Sigmoid colon (tissue), 4 donors: Measurements from ENCODE around the gene FAM162A.

Experiments
- CTCF ChIP-seq, 4 experiments: fragments of 450-650 bp in 3 of 4; fragments of 200-600 bp in 1 of 4; IDR thresholded peaks; one replicate each; pipeline ENCODE4 v1.5.1; 2016 to 2019; ENCODE audit warnings: antibody characterized with exemption in 4 of 4, mild to moderate bottlenecking in 3 of 4, moderate library complexity in 2 of 4
- EP300 ChIP-seq, 4 donors: sonication (generic); formaldehyde crosslinking; IDR thresholded peaks; one replicate each; pipeline ENCODE4 v1.6.1; 2017; ENCODE audit warnings: antibody characterized with exemption in 4 of 4
- POLR2A ChIP-seq, 2 donors: fragments of 450-650 bp; IDR thresholded peaks; one replicate each; pipeline ENCODE4 v1.6.1; 2016; ENCODE audit warnings: antibody characterized with exemption in 2 of 2, mild to moderate bottlenecking in 2 of 2, moderate library complexity in 2 of 2
- POLR2AphosphoS5 ChIP-seq, 4 donors: sonication (generic); formaldehyde crosslinking; IDR thresholded peaks; one replicate each; pipeline ENCODE4 v1.6.1; 2017; ENCODE audit warnings: antibody characterized with exemption in 4 of 4

GRCh38 chr3:122392868-122393844 lies 9.2 kb downstream of the FAM162A start:
- TF ChIP-seq CTCF (IDR thresholded peaks at IDR 0.05): peak; percentile 32 to 69 (median 52)
- TF ChIP-seq EP300 (IDR thresholded peaks at IDR 0.05): no peak
- TF ChIP-seq POLR2AphosphoS5 (IDR thresholded peaks at IDR 0.05): no peak
- TF ChIP-seq POLR2A (IDR thresholded peaks at IDR 0.05): no peak
